Kidney tubule cell (primary cell): ENCODE measurements around the gene PLEKHA8.
"Not testable (repeated sequence)": the region's sequence is repeated elsewhere in the genome, so short reads cannot be mapped to it uniquely, and the experiment has no call there.

Experiments used
- DNase-seq: peaks from one replicate; pipeline ENCODE4 v3.0.0-alpha.2; 2018; ENCODE audit warnings: low spot score

Gene PLEKHA8

GRCh38 chr7:30065746-30066145, 37.5 kb downstream of the PLEKHA8 start:
- no peak for DNase-seq

- DNase-seq, result no peak
Observed at GRCh38 chr7:30066687-30067086, 38.5 kb downstream of the PLEKHA8 start.

- peak; percentile 62 for DNase-seq
Observed at GRCh38 chr7:30068117-30068516, 39.9 kb downstream of the PLEKHA8 start.

- DNase-seq, result no peak
Observed at GRCh38 chr7:30069096-30069867, 41.1 kb downstream of the PLEKHA8 start.

GRCh38 chr7:30070052-30070451, 41.8 kb downstream of the PLEKHA8 start:
- no peak for DNase-seq

- DNase-seq, result no peak
Observed at GRCh38 chr7:30072735-30073134, 44.5 kb downstream of the PLEKHA8 start.

- DNase-seq, result peak; percentile 55
Observed at GRCh38 chr7:30074422-30075030, 46.3 kb downstream of the PLEKHA8 start.

- no peak for DNase-seq
Observed at GRCh38 chr7:30076411-30076810, 48.2 kb downstream of the PLEKHA8 start.

- DNase-seq, result no peak
Observed at GRCh38 chr7:30078280-30078679, 50.1 kb downstream of the PLEKHA8 start.

- no peak for DNase-seq
Observed at GRCh38 chr7:30079880-30080279, 51.7 kb downstream of the PLEKHA8 start.

GRCh38 chr7:30080818-30081217, 52.6 kb downstream of the PLEKHA8 start:
- DNase-seq, result no peak

GRCh38 chr7:30082686-30083085, 54.5 kb downstream of the PLEKHA8 start:
- DNase-seq, result no peak

- DNase-seq, result no peak
Observed at GRCh38 chr7:30083334-30083733, 55.1 kb downstream of the PLEKHA8 start.

- DNase-seq, result no peak
Observed at GRCh38 chr7:30084212-30084611, 56.0 kb downstream of the PLEKHA8 start.

GRCh38 chr7:30086529-30086928, 58.3 kb downstream of the PLEKHA8 start:
- no peak for DNase-seq

GRCh38 chr7:30087371-30087770, 59.2 kb downstream of the PLEKHA8 start:
- peak; percentile 3 for DNase-seq

GRCh38 chr7:30088362-30088761, 60.1 kb downstream of the PLEKHA8 start:
- DNase-seq, result no peak

GRCh38 chr7:30090111-30090510, 61.9 kb downstream of the PLEKHA8 start:
- no peak for DNase-seq

- DNase-seq, result peak; percentile 82
Observed at GRCh38 chr7:30091491-30091912, 63.3 kb downstream of the PLEKHA8 start.

- DNase-seq, result no peak
Observed at GRCh38 chr7:30091987-30092386, 63.8 kb downstream of the PLEKHA8 start.

GRCh38 chr7:30093420-30093952, 65.3 kb downstream of the PLEKHA8 start:
- DNase-seq, result no peak

- DNase-seq, result not testable (repeated sequence)
Observed at GRCh38 chr7:30098599-30098998, 70.4 kb downstream of the PLEKHA8 start.

GRCh38 chr7:30102281-30102680, 74.1 kb downstream of the PLEKHA8 start:
- no peak for DNase-seq
